Endodermal cell (in vitro differentiated cells): ENCODE data around the gene NUBPL. TPM values are rescaled to one million over a fixed set of nuclear protein-coding genes. Genes with fewer than 3 reads are reported as not detected.

Experiments
- DNase-seq: peaks from one replicate; pipeline ENCODE4 v3.0.0-alpha.2; 2017
- H3K27ac ChIP-seq: 2 replicates; pipeline ENCODE4 v1.5.1; 2013; ENCODE audit warnings: mild to moderate bottlenecking, low read depth, low read length, moderate library complexity
- H3K27me3 ChIP-seq: 2 replicates; pipeline ENCODE4 v1.6.1; 2013; ENCODE audit warnings: mild to moderate bottlenecking, low read length, moderate library complexity; ENCODE audit not compliant: insufficient read depth, control insufficient read depth, poor library complexity, severe bottlenecking
- H3K36me3 ChIP-seq: 2 replicates; pipeline ENCODE4 v1.7.0; 2013; ENCODE audit warnings: mild to moderate bottlenecking, low read length, moderate library complexity; ENCODE audit not compliant: control insufficient read depth, insufficient read depth
- H3K4me1 ChIP-seq: one replicate; pipeline ENCODE4 v1.7.0; 2013; ENCODE audit warnings: low read length; ENCODE audit not compliant: control insufficient read depth, insufficient read depth
- H3K4me3 ChIP-seq: 2 replicates; pipeline ENCODE4 v1.5.1; 2013; ENCODE audit warnings: mild to moderate bottlenecking, low read length, moderate library complexity
- H3K9ac ChIP-seq: 2 replicates; pipeline ENCODE4 v1.6.1; 2013; ENCODE audit warnings: mild to moderate bottlenecking, low read length, moderate library complexity; ENCODE audit not compliant: poor library complexity, severe bottlenecking; ENCODE audit errors: extremely low read depth
- H3K9me3 ChIP-seq: 2 replicates; pipeline ENCODE4 v1.6.1; 2013; ENCODE audit warnings: mild to moderate bottlenecking, low read length, moderate library complexity; ENCODE audit not compliant: control insufficient read depth
- H3K27ac Mint-ChIP-seq: 2 replicates; pipeline ENCODE4 v1.8.0; 2020; ENCODE audit warnings: mixed read lengths
- H3K27me3 Mint-ChIP-seq: 2 replicates; pipeline ENCODE4 v1.8.0; 2021; ENCODE audit warnings: mild to moderate bottlenecking, mixed read lengths; ENCODE audit not compliant: insufficient read depth
- H3K36me3 Mint-ChIP-seq: 2 replicates; pipeline ENCODE4 v1.8.0; 2020; ENCODE audit warnings: low read depth, mixed read lengths
- H3K4me1 Mint-ChIP-seq: 2 replicates; pipeline ENCODE4 v1.8.0; 2020; ENCODE audit warnings: mixed read lengths
- H3K4me3 Mint-ChIP-seq: 2 replicates; pipeline ENCODE4 v1.8.0; 2020; ENCODE audit warnings: mild to moderate bottlenecking, moderate library complexity, mixed read lengths
- H3K9me3 Mint-ChIP-seq: 2 replicates; pipeline ENCODE4 v1.8.0; 2020; ENCODE audit warnings: mild to moderate bottlenecking, mixed read lengths
- WGBS, 2 experiments: methylation state at CpG; one replicate each; pipeline versions ENCODE4 v1.1.5 to v1.1.7; 2013; ENCODE audit warnings: missing lambda C conversion rate in 2 of 2, mixed read lengths in 1 of 2; ENCODE audit not compliant: insufficient coverage in 1 of 2, insufficient read length in 1 of 2; 5-methylcytosine and 5-hydroxymethylcytosine counted together
- total RNA-seq, 2 donors: library from RNA; stranded (reverse); fragmentation: NEBNext Ultra II Directional in 1 of 2; extraction: Animal tissue kit (Norgen Biotek cat#: 25700) in 1 of 2; gene quantifications; 2 replicates in 1 of 2; 3 replicates in 1 of 2; pipeline ENCODE4 v1.2.1, GENCODE V29; 2021
- TF ChIP-seq, protein P1 (sequence below): fragments of 200-600 bp; sonication (generic); conservative IDR thresholded peaks from 2 replicates; pipeline ENCODE4 v1.5.0; 2021; ENCODE audit warnings: antibody characterized with exemption, mild to moderate bottlenecking

NUBPL gene
- total RNA-seq, 2 donors from 2014 or later = 12.2 to 14.0 TPM

DNA sequence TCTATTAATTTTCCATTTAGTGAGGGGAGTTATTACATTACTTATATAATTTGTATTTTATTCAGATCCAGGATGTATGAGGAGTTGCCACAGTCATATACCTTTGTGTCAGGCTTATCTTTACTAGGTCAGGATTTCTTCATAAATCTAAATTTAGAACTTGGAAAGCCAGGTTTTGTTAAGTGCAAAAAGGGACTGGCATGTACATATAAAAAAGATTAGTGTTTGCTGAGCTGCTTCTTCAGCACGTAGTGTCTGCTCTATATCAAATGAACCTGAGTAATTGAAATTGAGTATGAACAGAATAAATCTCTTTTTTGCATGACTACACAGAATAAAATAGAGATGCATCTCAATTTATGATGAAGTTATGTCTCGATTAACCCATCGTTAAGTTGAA is 157.4 kb downstream of the NUBPL start:
- TF ChIP-seq, protein P1, sequence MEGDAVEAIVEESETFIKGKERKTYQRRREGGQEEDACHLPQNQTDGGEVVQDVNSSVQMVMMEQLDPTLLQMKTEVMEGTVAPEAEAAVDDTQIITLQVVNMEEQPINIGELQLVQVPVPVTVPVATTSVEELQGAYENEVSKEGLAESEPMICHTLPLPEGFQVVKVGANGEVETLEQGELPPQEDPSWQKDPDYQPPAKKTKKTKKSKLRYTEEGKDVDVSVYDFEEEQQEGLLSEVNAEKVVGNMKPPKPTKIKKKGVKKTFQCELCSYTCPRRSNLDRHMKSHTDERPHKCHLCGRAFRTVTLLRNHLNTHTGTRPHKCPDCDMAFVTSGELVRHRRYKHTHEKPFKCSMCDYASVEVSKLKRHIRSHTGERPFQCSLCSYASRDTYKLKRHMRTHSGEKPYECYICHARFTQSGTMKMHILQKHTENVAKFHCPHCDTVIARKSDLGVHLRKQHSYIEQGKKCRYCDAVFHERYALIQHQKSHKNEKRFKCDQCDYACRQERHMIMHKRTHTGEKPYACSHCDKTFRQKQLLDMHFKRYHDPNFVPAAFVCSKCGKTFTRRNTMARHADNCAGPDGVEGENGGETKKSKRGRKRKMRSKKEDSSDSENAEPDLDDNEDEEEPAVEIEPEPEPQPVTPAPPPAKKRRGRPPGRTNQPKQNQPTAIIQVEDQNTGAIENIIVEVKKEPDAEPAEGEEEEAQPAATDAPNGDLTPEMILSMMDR = no peak
- 88% methylated on average over 3 of the region's 3 CpGs; no CpG with 5 or more reads in 1 of the 2 experiments for WGBS, 2 experiments
- Mint-ChIP-seq H3K36me3 (peaks cover 7% of the 10 kb centered on the region), H3K27me3 (no peaks in the 10 kb centered on the region), H3K4me3 (no peak overlapping the region), H3K4me1 (no peaks in the 10 kb centered on the region), H3K9me3 (peaks cover 9% of the 10 kb centered on the region), H3K27ac (no peak overlapping the region)
- Histone ChIP-seq H3K9me3 (no peaks in the 10 kb centered on the region), H3K4me1 (no peaks in the 10 kb centered on the region), H3K4me3 (no peak overlapping the region), H3K36me3 (no peaks in the 10 kb centered on the region), H3K9ac (no peak overlapping the region), H3K27ac (no peak overlapping the region), H3K27me3 (no peaks in the 10 kb centered on the region)
- no peak for DNase-seq

GRCh38 chr14:31718985-31719384 is 157.8 kb downstream of the NUBPL start:
- Mint-ChIP-seq H3K27me3 (no peaks in the 10 kb centered on the region), H3K4me3 (no peak overlapping the region), H3K4me1 (no peaks in the 10 kb centered on the region), H3K9me3 (peaks cover 9% of the 10 kb centered on the region), H3K36me3 (peaks cover 7% of the 10 kb centered on the region), H3K27ac (no peak overlapping the region)
- Histone ChIP-seq H3K36me3 (no peaks in the 10 kb centered on the region), H3K27me3 (no peaks in the 10 kb centered on the region), H3K27ac (no peak overlapping the region), H3K9ac (no peak overlapping the region), H3K9me3 (no peaks in the 10 kb centered on the region), H3K4me1 (no peaks in the 10 kb centered on the region), H3K4me3 (no peak overlapping the region)
- 87 to 95% methylated on average over 3 to 4 of the region's 5 CpGs for WGBS, 2 experiments
- TF ChIP-seq, protein P1 = no peak
- DNase-seq = no peak

DNA sequence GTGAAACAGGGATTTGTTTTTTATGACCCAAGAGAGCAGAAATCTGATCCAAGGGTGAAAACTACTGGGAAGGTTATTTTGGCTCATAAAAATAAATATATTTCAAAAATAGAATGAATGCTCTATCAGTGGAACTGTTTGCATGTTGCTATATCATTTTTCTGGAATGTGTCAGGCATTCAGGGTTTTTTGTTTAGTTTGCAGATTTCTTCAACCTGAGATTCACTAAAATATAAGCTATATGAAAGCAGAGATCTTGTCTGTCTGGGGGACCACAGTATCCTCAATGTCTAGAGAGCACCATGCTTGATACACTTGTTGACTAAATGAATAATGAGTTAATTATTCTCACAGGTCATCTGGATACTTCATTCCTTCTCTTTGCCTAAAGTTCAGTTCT is 165.1 kb downstream of the NUBPL start:
- H3K4me3 ChIP-seq = no peak overlapping the region
- H3K4me1 ChIP-seq = no peaks in the 10 kb centered on the region
- TF ChIP-seq, protein P1 = no peak
- no peak overlapping the region for H3K9ac ChIP-seq
- no peak overlapping the region for H3K4me3 Mint-ChIP-seq
- no peak overlapping the region for H3K27ac ChIP-seq
- no peaks in the 10 kb centered on the region for H3K27me3 Mint-ChIP-seq
- H3K36me3 ChIP-seq = no peaks in the 10 kb centered on the region
- H3K36me3 Mint-ChIP-seq = peaks cover 17% of the 10 kb centered on the region
- H3K4me1 Mint-ChIP-seq = no peaks in the 10 kb centered on the region
- H3K9me3 Mint-ChIP-seq = peaks cover 25% of the 10 kb centered on the region
- no peak overlapping the region for H3K27ac Mint-ChIP-seq
- H3K9me3 ChIP-seq = peaks cover 9% of the 10 kb centered on the region
- H3K27me3 ChIP-seq = no peaks in the 10 kb centered on the region
- DNase-seq = no peak
